GM12873 (cell line): ENCODE measurements around the gene JUN.
A peak's percentile ranks its signal among the peaks of the same experiment; 100 is the strongest.

ENCODE experiments used
- TF ChIP-seq, protein P1 (sequence below): IDR thresholded peaks from 2 replicates; pipeline ENCODE4 v1.5.1; 2012; ENCODE audit warnings: low read depth, mild to moderate bottlenecking, moderate library complexity, low read length, control low read depth; ENCODE audit not compliant: insufficient read depth; ENCODE audit errors: missing control alignments

JUN gene

DNA sequence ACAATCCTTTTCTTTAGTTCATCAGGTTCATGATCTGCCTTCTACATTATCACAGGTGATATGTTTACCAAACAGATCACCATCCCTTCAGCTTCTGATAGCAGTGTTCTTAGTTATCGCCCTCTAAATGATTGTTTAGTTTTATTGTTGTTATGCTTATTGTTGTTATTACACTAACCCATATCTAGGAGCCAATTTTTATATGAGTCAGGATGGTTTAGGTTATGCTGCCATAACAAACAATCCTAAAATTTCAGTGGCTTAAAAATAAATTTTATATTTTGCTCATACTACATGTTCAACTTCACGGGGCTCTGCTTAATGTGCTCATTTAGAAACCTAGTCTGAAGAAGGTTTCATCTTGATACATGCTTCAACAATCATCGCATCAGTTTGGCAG is 4.4 kb upstream of the JUN start:
- TF ChIP-seq, protein P1, sequence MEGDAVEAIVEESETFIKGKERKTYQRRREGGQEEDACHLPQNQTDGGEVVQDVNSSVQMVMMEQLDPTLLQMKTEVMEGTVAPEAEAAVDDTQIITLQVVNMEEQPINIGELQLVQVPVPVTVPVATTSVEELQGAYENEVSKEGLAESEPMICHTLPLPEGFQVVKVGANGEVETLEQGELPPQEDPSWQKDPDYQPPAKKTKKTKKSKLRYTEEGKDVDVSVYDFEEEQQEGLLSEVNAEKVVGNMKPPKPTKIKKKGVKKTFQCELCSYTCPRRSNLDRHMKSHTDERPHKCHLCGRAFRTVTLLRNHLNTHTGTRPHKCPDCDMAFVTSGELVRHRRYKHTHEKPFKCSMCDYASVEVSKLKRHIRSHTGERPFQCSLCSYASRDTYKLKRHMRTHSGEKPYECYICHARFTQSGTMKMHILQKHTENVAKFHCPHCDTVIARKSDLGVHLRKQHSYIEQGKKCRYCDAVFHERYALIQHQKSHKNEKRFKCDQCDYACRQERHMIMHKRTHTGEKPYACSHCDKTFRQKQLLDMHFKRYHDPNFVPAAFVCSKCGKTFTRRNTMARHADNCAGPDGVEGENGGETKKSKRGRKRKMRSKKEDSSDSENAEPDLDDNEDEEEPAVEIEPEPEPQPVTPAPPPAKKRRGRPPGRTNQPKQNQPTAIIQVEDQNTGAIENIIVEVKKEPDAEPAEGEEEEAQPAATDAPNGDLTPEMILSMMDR: no peak

DNA sequence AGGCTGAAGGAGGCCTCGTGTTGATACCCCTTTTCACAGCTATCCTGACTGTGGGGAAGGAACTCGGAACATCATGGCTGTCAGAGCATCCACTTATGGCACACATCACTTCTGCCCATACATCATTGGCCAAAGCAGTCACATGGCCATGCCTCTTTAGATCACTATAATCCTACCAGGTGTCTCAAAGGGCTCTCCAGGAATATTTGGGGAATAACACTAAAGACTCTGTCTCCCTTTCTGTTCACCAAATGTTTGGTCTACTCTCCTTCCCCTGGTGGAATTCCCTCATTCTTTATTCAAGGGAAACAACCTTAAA is 3.0 kb upstream of the JUN start:
- TF ChIP-seq, protein P1: no peak

DNA sequence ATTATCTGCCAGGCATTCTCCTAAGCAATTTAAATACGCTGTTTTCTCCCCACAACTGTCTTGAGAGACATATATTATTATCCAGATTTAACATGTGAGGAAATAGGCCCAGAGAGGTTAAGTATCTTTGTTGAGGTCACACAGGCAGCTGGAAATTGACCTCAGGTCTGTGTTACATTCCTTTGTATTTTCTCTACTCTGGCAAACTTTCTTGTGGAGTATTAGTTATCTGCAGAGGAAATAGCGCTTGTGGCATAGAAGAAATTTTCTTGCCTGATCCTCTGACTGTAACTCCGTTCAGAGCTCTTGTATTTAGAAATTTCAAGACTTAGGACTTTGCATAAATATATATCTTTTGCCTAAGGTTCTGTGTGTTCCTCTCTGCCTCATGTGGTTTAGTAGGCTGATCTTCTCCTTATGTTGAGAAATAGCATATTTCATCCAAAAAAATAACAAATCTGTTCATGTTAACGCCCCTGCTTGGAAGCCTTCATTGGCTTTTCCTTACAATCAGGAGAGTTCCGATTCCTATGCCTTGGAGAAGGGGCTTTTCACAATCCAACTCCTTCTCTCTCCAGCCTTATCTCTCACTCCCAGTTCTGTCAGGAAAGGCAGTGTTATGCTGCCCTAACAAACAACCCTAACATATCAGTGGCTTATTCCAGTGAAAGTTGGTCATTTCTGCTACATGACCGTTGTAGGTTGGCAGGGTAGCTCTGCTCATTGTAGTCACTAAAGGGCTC is 2.5 kb upstream of the JUN start:
- TF ChIP-seq, protein P1: no peak

DNA sequence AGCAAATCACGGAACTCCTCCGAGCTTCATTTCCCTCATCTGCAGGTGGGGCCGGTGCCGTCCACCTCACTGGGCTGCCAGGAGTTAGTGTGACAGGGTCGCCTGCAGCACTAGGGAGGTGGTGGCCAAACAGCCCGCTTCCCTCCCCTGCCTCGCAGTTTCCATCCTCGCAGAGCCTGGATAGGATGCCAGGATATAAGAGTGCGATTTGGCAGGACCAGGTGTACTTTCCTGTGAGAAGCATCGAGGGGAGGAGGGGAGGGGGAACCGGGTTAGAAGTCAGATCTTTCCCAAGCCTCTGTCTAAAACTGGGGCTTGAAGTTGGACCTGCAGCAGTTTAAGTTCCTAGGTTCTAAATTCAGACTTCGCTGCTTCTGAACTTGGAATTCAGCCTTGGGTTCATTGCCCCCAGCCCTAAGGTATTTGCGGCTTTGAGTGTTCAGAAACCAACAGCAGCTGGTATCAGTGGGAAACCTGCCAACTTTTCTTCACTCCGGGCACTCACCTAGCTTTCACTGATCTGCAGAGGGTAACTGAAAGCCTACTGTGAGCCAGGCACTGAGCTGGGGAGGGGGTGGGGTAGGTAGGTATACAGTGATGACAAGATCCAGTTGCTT is 1.7 kb upstream of the JUN start:
- TF ChIP-seq, protein P1: no peak

DNA sequence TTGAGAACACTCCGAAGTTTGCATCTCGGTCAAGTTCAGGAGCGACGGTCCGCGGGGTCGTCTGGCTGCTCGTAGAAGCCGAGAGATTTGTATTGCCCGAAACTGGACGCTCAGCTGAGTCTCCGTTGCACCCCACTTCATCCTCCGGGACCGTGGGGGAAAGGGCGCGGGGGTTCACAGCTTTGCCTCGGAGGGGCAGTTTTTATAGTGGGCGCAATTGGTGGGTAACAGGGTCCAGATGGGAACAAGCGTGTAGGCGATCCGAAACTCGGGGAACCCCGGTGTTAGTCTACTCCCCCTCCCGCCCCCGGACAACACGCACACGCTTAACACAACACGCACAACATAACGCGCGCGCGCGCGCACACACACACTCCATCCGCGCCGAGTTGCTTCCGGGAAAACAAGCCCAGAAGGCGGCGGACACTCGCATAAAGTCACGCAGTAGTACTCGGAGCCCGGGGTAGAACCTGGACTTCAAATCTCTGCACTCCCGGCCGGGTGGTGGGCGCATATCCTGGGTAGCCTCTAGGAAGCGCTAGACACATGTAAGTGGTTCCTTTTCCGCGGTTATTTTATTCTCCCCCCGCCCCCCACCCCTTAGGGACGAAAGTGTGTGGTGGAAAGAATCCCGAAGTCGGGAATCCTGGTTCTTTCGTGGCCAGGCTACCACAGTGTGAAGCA is 1.1 kb upstream of the JUN start:
- TF ChIP-seq, protein P1: peak; percentile 59

DNA sequence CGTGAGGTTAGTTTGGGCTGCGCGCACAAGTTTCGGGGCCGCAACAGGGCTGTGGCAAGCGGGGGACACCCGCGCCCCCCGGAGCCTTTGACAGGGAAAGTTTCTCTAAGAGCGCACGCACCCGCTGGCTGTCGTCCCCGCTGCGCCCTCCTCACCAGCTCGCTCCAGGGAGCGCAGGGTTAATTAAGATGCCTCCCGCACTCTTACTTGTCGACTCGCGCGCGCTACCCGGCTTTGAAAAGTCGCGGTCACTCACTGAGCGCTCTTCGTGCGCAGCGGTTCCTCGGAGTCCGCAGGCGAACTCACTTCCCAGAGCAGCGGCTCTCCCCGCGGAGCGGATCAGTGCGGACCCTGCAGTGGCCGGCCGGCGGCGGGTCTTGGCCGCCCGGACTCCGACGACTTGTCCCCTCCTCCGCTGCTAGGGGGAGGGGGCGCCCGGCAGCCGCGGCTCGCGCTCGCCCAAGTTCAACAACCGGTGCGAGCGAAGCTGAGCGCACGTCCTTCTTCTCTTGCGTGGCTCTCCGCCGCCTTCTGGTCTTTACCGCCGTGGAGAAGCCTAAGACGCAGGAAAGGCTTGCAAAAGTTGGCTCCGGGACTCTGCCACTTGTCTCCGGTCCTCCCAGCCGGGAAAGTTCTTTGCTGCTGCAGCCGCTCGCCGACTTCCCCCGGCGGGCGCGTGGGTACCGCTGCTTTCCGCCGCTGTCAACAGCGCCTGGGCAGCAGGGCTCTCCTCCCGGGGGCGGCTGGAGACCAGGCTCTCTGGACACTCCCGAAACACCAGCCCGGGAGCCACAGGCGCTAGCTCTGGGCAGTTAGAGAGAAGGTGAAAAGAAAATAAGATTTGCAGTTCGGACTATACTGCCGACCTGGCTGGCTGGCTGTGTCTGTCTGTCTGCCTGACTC is 506 bp downstream of the JUN start:
- TF ChIP-seq, protein P1: no peak
